NCI-H2107 (cell line): ENCODE measurements around the gene GPATCH4.
"Not testable (repeated sequence)": the region's sequence is repeated elsewhere in the genome, so short reads cannot be mapped to it uniquely, and the experiment has no call there.

Experiments
- DNase-seq: peaks from one replicate; lab custom pipeline; 2025; lab: John Stamatoyannopoulos, UW

The GPATCH4 gene

DNA sequence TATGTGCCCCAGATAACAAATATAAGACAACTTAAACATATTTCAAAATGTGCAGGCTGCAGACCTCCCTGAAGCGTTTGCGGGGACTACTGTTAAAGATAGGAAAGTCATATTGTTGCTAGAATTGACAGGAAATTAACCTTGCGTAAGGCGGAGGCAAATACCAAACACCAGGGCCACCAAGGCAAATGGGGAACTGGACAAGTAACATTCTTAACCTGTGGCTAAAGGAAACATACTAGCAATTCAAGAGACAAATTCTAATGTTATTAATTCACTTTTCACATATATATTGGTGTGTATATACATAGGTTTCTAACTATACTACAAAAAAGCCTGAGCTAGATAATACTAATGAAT, 24.8 kb upstream of the GPATCH4 start:
- no peak for DNase-seq

DNA sequence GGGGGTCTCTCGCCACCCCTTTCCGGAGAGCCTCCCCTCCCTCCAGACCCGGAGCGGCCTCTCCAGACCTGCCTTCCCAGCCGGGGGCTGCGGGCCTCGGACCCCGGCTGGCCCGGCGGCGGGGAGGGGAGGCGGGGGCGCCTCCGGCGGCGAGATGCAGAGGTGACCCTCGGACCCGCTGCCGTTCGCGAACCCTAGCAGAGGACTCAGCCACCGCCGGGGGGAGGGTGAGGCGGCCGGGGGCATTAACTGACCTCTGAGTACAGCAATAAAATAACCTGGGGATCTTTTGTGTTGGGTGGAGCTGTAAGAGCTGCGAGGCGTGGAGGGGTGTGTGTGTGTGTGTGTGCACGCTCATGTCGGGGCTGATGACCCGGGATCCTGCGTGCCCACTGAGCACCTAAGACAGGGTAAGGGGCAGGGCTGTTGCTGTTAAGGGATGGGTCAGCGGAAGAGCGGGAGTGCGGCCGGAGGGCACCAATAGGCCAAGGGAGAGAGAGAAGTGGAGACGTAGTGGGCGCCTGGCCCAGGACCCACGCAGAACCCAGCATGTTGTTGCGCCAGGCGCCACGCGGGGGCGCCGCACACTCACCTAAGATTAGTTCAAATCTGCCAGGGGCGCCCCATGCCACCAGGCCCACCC, 24.3 kb upstream of the GPATCH4 start:
- DNase-seq, result no peak

DNA sequence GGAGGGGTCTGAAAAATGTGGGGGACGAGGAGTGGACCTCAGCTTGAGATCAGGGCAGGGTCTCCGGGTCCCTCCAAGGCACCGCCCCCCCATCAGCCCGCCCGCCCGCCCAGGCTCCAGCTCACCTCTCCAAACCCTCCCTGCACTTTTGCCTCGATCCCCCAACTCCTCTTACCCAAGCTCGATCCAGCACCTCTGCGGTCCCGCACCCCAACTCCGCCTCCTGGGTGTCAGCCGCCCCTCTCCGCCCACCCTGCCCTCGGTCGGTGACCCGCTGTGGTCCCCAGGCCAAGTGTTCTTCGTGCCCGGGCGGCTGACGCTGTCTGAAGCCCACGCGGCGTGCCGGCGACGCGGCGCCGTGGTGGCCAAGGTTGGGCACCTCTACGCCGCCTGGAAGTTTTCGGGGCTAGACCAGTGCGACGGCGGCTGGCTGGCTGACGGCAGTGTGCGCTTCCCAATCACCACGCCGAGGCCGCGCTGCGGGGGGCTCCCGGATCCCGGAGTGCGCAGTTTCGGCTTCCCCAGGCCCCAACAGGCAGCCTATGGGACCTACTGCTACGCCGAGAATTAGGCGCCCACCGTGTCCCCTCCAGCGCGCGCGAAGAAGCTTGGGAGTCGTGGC, 23.6 kb upstream of the GPATCH4 start:
- DNase-seq, result no peak

DNA sequence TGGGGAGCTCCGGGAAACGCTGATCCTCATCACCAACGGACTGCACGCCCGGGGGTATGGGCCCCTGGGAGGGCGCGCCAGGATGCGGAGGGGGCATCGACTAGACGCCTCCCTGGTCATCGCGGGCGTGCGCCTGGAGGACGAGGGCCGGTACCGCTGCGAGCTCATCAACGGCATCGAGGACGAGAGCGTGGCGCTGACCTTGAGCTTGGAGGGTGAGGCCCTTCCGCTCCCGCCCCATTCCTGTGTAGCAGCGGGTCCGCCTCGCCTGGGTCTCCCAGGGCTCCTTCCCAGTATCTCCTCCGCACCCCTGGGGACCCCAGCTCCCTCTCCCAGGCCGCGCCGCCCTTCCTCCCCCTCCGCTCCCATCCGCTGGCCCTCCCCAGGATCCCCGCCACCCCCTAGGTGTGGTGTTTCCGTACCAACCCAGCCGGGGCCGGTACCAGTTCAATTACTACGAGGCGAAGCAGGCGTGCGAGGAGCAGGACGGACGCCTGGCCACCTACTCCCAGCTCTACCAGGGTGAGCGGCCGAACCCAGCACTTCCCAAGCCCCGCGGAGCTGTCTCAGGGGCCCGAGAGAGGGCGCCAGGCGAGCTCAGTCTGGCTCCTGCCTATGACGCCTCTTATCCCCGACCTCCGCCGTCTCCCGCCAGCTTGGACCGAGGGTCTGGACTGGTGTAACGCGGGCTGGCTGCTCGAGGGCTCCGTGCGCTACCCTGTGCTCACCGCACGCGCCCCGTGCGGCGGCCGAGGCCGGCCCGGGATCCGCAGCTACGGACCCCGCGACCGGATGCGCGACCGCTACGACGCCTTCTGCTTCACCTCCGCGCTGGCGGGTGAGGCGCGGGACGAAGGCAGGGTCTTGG, 22.9 kb upstream of the GPATCH4 start:
- DNase-seq, result no peak

DNA sequence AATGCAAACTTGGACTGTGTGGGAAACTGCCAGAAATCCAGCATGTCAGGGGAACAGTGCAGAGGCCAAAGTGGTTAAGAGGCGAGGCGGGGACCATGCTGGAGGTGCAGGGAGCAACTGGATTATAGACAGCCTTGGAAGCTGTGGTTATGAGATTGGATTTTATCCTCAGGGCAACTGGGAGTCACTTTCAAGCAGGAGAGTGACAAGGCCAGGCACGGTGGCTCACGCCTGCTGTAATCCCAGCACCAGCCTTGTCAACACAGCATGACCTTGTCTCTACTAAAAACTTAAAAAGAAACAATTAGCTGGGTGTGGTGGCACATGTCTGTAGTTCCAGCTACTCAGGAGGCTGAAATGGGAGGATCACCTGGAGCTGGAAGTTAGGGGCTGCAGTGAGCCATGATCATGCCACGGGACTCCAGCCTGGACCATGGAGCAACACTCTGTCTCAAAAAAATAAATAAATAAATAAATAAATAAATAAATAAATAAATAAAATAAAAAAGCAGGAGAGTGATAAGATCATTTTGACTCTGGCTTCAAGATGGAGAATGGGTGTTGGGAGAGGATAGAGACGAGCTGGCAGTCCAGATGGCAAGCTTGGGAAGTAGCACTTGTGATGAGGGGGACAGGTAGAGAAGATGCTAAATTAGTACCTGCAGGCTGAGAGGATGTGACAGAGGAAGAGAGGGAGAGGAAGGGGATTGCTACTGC, 21.5 kb upstream of the GPATCH4 start:
- DNase-seq, result no peak

DNA sequence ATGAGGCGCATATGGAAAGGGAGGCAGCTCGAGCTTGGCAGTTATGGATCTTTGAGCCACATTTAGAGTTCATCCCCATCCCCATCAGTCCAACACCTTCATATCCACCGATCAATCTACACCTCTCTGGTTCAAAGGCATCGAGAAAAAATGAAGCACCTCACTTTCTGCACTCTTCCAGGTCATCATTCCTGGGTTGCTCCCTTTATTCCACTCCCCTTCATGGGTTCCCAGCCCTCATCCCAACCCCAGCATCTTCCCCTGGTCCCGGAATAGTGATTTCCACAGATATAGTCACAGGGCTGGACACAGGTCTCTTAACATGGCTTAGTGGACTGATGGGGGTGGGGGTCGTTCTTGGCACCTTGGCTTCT, 18.3 kb upstream of the GPATCH4 start:
- DNase-seq, result no peak

DNA sequence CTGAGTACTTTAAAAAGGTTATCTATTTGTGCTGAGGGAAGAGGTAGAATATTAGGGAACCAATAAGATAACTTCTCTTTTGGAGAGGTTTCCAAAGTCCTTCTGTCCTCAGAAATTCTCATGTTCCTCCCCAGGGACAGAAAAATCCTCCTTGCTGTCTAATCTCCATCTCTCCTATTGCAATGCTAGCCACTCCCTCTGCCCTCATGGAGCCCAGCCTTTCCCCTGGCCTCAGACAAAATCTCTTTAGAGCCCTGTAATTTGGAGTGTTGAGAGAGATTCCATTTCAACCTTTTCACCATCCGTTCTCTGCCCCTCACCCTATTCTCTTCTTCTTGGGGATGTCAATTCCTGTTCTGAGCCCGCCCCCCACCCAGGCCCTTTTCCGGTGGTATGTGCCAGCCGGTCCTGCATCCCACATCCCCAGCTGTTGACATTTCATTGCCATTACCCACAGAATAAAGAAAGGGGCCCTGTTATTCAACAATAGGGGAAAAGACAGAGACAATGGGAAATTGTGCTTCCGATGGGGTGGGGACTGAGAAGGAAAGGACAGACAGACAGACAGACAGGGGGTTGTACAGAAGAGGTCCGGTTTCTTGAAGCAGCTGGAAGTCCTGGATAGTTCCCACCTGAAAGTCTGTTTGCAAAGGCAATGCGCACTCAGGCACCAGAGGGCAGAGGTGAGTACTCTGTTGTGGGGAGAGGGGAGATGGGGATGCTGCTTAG, 17.7 kb upstream of the GPATCH4 start, which contains the start of gene HAPLN2:
Gene HAPLN2 (plus strand): TSS at position 563 of the 729 bp plus-strand sequence. CDS start 4,076 bp downstream, outside the sequence.
- DNase-seq, result no peak

DNA sequence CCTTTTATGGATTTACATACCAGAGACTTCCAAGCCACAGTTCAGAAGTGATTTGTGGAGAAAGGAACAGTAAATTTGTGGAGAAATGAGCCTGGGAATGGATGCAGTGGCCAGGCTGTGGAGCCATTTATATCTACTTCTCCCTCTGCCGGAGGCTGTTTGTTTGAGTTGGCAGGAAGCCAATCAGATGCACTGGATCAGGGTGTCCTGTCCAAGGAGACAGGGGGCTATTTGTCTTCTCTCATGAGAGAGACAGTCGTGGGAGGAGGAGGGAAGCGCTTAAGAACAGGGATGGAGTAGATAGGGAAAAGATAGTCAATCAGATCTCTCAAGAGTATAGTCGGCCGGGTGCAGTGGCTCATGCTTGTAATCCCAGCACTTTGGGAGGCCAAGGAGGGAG, 15.2 kb upstream of the GPATCH4 start:
- no peak for DNase-seq

DNA sequence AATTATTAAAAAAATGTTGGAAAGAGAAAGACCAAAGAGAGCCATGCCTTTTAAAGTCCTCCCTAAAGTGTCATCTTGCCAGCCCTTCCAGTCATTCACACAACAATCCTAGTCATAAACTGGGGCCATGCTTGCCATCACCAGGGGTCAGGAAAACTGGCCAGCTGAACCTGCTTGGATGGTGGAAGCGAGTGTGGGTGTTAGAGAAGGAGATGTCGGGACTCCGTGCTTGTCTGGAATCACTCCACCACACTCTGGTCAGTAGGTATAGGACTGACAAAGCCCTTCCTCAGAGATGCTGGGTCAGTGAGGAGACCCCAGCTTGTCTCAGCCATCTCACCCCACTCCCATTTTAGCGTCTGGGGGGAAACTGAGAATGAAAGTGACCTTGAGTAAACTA, 14.7 kb upstream of the GPATCH4 start:
- DNase-seq, result no peak

DNA sequence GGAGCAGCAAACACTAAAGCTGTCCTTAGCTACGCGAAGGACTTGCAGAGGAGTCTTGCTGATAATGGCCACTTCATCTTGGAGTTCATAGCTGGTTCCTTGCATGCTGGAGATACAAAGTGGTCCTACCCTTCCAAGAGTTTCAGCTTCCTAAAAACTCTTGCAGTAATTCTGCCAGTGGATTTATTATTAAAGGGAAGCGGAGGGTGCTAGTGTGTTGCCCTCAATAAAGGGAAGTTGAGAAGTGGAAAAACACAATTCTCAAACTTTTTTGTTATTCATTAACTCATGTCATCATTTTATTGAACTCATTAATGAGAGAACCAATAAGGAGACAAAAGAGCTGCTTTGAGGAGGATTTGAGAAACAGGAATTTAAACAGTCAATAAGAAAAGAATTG, 11.4 kb upstream of the GPATCH4 start:
- DNase-seq, result no peak

DNA sequence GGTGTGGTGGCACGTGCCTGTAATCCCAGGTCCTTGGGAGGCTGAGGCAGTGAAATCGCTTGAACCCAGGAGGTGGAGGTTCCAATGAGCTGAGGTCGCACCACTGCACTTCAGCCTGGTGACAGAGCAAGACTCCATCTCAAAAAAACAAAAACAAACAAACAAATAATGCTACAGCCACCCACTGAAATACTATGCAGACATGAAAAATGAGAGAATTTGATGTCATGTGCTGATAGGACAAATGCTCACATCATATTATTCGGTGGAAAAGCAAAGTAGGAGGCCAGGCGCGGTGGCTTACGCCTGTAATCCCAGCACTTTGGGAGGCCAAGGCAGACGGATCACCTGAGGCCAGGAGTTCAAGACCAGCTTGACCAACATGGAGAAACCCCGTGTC, 8.8 kb upstream of the GPATCH4 start:
- DNase-seq, result not testable (repeated sequence)

DNA sequence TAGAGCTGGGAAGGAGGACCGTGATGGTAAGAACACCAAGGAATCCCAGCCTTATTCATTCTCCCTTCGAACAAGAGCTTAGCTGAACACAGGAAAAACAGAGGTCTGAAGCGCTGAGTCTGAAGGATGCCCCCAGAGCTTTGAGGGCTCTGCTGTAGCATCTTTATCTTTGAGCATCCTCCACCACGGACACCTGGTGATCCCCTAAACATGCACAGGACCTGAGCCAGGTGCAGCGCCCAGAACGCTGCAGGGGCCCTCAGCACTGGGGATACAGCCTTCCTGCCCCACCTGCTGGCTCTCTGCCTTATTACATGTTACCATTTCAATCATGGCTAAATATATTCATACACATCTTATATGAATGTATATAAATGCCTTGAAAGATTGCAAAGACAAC, 7.7 kb upstream of the GPATCH4 start:
- peak; percentile 28 for DNase-seq

DNA sequence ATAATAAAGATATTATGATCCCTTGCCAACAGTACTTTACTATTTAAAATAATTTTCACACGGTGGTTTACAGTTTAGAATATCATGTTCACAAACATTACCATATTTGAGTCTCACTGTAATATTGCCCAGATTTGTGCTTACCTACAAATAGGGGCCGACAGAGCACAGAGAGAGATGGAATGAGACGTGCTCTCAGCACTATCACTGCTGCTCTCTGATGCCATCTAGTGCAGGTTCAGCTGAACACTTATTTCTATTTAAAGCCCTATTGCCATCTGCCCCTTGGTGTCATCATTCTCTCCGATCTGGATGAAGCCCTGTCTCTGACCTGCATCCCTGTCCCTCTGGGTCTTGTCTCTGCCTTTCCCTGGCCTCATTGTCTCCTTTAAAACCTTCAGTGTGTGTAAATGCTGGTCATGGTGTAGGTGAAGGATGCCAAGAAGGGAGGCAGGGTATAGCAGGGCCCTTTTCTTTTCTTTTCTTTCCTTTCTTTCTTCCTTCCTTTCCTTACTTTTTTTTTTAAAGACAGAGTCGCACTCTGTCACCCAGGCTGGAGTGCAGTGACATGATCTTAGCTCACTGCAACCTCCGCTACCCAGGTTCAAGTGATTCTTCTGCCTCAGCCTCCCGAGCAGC, 6.9 kb upstream of the GPATCH4 start:
- DNase-seq, result peak; percentile 30

DNA sequence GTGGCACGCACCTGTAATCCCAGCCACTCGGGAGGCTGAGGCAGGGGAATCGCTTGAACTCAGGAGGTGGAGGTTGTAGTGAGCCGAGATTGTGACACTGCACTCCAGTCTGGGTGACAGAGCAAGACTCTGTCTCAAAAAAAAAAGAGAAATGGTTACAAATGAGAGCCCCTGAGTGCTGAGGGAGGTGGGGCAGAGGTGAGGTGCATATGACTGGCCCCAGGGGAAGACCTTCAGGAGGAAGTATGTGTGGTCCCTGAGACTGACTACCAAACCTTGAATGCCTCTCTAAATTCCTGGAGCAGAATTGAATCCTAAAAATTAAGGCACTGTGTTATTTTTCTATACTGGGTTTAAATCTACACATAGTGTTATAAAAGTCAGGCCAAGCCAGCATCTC, 6.1 kb upstream of the GPATCH4 start:
- DNase-seq, result not testable (repeated sequence)

DNA sequence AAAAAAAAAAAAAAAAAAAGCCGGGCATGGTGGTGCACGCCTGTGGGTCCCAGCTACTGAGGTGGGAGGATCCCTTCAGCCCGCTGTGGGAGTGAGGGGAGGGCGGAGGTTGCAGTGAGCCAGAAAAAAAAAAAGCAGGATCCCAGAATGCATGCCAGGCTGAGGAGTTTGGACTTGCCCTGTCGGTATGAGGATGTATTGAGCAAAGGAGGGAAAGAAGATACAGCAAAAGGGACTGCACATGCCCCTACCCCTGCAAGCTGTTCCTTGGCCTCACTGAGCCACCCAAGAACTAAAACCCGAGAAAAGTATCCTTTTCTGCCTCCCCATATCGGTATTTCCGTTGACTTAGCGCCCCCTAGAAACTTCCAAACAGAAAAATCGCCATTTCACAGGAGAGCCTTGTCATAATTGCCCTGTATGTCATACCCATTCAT, 1.3 kb upstream of the GPATCH4 start:
- DNase-seq, result no peak

DNA sequence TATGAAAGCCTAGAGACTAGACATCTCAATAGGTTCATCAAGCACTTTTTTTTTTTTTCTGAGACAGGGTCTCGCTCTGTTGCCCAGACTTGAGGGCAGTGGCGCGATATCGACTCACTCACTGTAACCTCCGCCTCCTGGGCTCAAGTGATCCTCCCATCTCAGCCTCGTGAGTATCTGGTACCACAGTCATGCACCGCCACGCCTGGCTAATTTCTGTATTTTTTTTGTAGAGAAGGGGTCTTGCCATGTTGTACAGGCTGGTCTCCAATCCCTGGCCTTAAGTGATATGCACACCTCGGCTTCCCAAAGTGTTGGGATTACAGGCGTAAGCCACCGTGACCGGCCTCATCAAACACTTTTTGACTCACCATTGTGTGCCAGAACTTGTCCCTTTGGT, 613 bp upstream of the GPATCH4 start:
- no peak for DNase-seq

DNA sequence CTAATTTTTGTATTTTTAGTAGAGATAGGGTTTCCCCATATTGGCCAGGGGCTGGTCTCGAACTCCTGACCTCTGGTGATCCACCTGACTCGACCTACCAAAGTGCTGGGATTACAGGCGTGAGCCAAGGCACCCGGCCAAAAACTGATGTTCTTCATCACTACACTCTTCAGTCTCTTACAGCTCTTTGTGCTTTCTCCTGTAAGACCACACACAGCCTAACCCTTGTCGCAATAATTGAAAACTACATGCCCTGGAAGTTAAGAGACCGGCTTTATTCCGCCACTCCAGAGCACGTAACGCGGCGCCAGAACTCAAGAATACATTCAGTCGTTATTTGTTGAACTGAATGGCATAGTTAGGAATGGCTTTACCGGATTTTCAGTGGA, 552 bp downstream of the GPATCH4 start:
- DNase-seq, result no peak

DNA sequence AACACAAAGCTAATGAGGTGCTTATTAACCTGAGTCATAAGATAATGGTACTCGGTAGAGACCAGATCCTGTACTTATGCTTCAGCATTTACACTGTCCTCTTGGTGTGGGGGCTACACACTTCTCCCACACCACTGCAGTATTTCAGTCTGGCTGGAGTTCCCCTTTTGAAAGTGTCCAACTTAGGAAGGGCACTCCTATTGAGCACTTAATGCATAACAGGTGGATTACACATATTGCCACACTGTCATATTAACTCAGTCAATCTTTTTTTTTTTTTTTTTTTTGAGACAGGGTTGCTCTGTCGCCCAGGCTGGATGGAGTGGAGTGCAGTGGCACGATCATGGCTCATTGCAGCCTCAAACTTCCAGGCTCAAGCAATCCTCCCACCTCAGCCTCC, 1.5 kb downstream of the GPATCH4 start:
- no peak for DNase-seq

DNA sequence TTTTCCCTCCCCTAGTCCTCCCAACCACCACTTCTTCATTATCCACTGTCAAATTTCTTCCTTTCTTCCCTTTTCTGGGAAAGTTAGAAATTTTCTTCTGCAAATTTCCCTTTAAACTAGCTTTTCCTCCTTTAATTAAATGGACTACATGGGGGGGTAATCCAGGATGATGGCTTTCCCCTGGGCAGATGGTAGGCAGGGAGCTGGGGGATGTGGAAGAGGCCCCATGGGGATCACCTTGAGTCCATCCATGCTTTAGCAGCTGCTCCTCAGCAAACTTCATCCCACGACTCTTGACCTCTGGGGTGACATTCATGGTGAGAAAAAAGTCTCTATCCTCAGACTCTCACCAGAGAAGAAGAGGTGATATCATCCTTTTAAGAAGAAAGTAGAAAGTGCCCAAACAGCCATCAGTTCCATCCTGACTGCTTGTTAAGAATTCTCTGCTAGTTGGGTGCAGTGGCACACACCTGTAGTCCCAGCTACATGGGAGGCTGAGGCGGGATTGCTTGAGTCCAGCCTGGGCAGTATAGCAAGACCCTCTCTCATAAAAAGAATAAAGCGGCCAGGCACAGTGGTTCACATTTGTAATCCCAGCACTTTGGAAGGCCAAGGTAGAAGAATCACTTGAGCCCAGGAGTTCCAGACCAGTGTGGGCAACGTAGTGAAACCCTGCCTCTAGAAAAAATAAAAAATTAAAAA, 2.4 kb downstream of the GPATCH4 start:
- no peak for DNase-seq

DNA sequence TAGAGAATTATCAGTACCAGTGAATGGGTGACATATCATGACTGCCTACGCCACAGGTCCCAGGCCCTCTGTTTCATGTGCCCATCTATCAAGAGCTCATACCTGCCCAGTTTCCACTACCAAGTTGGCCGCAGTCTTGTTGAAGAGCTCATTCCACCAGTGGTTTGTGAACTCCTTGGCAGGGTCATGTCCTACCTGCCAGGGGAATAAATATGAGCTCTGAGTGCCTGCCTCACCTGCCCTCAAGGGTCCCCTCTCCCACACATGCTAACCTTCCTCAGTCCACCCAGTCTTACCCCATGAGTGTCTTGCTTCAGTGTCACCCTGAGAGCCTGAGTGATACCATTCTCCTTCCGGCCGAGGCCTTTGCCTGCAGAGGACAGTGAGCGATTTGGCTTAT, 3.2 kb downstream of the GPATCH4 start:
- no peak for DNase-seq

DNA sequence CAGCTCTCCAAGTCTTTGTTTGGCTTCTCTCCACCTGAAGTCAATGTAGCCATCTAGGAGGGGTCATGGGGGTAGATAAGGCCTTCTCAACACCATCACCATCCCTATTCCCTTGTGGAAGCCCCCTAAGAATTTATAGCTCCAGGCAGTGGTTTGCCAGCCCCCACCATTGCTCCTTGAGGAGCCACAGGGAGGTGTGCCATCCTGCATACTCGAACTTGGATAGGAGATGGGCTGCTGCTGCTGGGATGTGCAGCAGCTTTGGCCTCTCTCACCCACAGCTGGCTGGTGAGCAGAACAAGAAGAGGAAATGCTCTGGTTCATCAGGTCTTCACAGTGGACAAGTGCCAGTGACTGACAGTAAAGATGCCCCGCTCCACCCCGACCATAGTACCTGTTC, 4.9 kb downstream of the GPATCH4 start:
- DNase-seq, result no peak
